Smooth muscle cell (in vitro differentiated cells): ENCODE measurements around the gene FRS2. TPM values are rescaled to one million over a fixed set of nuclear protein-coding genes. Genes with fewer than 3 reads are reported as not detected.

Experiments
- DNase-seq: peaks from one replicate; lab custom pipeline; 2025; ENCODE audit not compliant: unreplicated experiment; lab: John Stamatoyannopoulos, UW
- H2AFZ ChIP-seq: fragments of 200-600 bp; sonication (generic); 2 replicates; pipeline ENCODE4 v1.6.0; 2016; ENCODE audit warnings: antibody characterized with exemption, low read depth, mild to moderate bottlenecking
- H3F3A ChIP-seq: fragments of 200-600 bp; sonication (generic); 2 replicates; pipeline ENCODE4 v1.6.0; 2017; ENCODE audit warnings: antibody characterized with exemption, low read depth
- H3K27ac ChIP-seq: fragments of 200-600 bp; sonication (generic); 2 replicates; pipeline ENCODE4 v1.5.1; 2016; ENCODE audit warnings: low read depth, mild to moderate bottlenecking
- H3K27me3 ChIP-seq: fragments of 200-600 bp; sonication (generic); 2 replicates; pipeline ENCODE4 v1.6.1; 2016; ENCODE audit warnings: low read depth, mild to moderate bottlenecking
- H3K36me3 ChIP-seq: fragments of 200-600 bp; sonication (generic); 2 replicates; pipeline ENCODE4 v1.5.1; 2016; ENCODE audit warnings: low read depth
- H3K4me1 ChIP-seq: fragments of 200-600 bp; sonication (generic); 2 replicates; pipeline ENCODE4 v1.5.1; 2016; ENCODE audit warnings: low read depth
- H3K4me2 ChIP-seq: fragments of 200-600 bp; sonication (generic); 2 replicates; pipeline ENCODE4 v1.6.0; 2016; ENCODE audit warnings: mild to moderate bottlenecking
- H3K4me3 ChIP-seq: fragments of 200-600 bp; sonication (generic); 2 replicates; pipeline ENCODE4 v1.5.1; 2016; ENCODE audit warnings: mild to moderate bottlenecking
- H3K79me2 ChIP-seq: fragments of 200-600 bp; sonication (generic); 2 replicates; pipeline ENCODE4 v1.6.0; 2016; ENCODE audit warnings: low read depth, mild to moderate bottlenecking
- H3K9ac ChIP-seq: fragments of 200-600 bp; sonication (generic); 2 replicates; pipeline ENCODE4 v1.6.0; 2016; ENCODE audit warnings: low read depth
- H3K9me3 ChIP-seq: fragments of 200-600 bp; sonication (generic); replicated peaks from 2 replicates; pipeline ENCODE4 v1.5.1; 2016; ENCODE audit warnings: low read depth
- H4K20me1 ChIP-seq: fragments of 200-600 bp; sonication (generic); 2 replicates; pipeline ENCODE4 v1.6.0; 2016; ENCODE audit warnings: low read depth
- CTCF ChIP-seq: fragments of 200-600 bp; sonication (generic); IDR thresholded peaks from 2 replicates; pipeline ENCODE4 v1.5.1; 2017; ENCODE audit warnings: borderline replicate concordance, mild to moderate bottlenecking, antibody characterized with exemption; ENCODE audit not compliant: insufficient read depth, poor library complexity, severe bottlenecking
- WGBS: methylation state at CpG from one replicate; pipeline ENCODE4 v1.1.7; 2016; ENCODE audit warnings: low lambda C conversion rate; 5-methylcytosine and 5-hydroxymethylcytosine counted together
- polyA plus RNA-seq: library from polyadenylated mRNA; unstranded; fragments of >200 nt; fragmentation: Nextera tagmentation; extraction: Ambion mirVana; gene quantifications from 2 replicates; pipeline ENCODE4 v1.2.1, GENCODE V29; 2016
- total RNA-seq: library from RNA; depleted of rRNA; stranded (reverse); fragments of >200 nt; gene quantifications from 2 replicates; pipeline ENCODE4 v1.2.3, GENCODE V29; 2014

FRS2 gene
- total and polyA plus RNA-seq, 2 experiments from 2014 or later, result 23.8 to 90.2 TPM

GRCh38 chr12:69545081-69545480, 74.9 kb downstream of the FRS2 start:
- H4K20me1 ChIP-seq, result no peaks in the 10 kb centered on the region
- no peak overlapping the region for H3K9ac ChIP-seq
- no peak overlapping the region for H2AFZ ChIP-seq
- no peaks in the 10 kb centered on the region for H3K27me3 ChIP-seq
- WGBS, result 100% methylated on average over 1 of the region's 1 CpG
- TF ChIP-seq CTCF, result no peak
- H3K36me3 ChIP-seq, result peaks cover 9% of the 10 kb centered on the region
- no peak overlapping the region for H3K27ac ChIP-seq
- peaks cover 5% of the 10 kb centered on the region for H3K9me3 ChIP-seq
- H3K4me2 ChIP-seq, result no peak overlapping the region
- H3F3A ChIP-seq, result peaks cover 8% of the 10 kb centered on the region
- no peak overlapping the region for H3K4me3 ChIP-seq
- peaks cover 63% of the 10 kb centered on the region for H3K79me2 ChIP-seq
- DNase-seq, result no peak
- H3K4me1 ChIP-seq, result peaks cover 5% of the 10 kb centered on the region

- H3K79me2 ChIP-seq, result peaks cover 65% of the 10 kb centered on the region
- no peak overlapping the region for H3K27ac ChIP-seq
- H4K20me1 ChIP-seq, result no peaks in the 10 kb centered on the region
- H3F3A ChIP-seq, result peaks cover 8% of the 10 kb centered on the region
- peaks cover 9% of the 10 kb centered on the region for H3K36me3 ChIP-seq
- H2AFZ ChIP-seq, result no peak overlapping the region
- DNase-seq, result no peak
- H3K9me3 ChIP-seq, result peaks cover 5% of the 10 kb centered on the region
- no peak for TF ChIP-seq CTCF
- no peak overlapping the region for H3K4me2 ChIP-seq
- no peaks in the 10 kb centered on the region for H3K27me3 ChIP-seq
- no peak overlapping the region for H3K9ac ChIP-seq
- no peaks in the 10 kb centered on the region for H3K4me1 ChIP-seq
- WGBS, result 90% methylated on average over 7 of the region's 7 CpGs
- H3K4me3 ChIP-seq, result no peak overlapping the region
Measured at GRCh38 chr12:69546693-69547438, 76.7 kb downstream of the FRS2 start.

- H3K27ac ChIP-seq, result no peak overlapping the region
- H3K9ac ChIP-seq, result no peak overlapping the region
- peaks cover 1% of the 10 kb centered on the region for H3K9me3 ChIP-seq
- no peak for DNase-seq
- H3K36me3 ChIP-seq, result peaks cover 5% of the 10 kb centered on the region
- no peak overlapping the region for H3K4me3 ChIP-seq
- H3K79me2 ChIP-seq, result peaks cover 63% of the 10 kb centered on the region
- no peak overlapping the region for H2AFZ ChIP-seq
- peaks cover 10% of the 10 kb centered on the region for H3F3A ChIP-seq
- no peaks in the 10 kb centered on the region for H4K20me1 ChIP-seq
- no peak for TF ChIP-seq CTCF
- H3K4me1 ChIP-seq, result no peaks in the 10 kb centered on the region
- no peaks in the 10 kb centered on the region for H3K27me3 ChIP-seq
- no peak overlapping the region for H3K4me2 ChIP-seq
Measured at GRCh38 chr12:69548687-69549086, 78.5 kb downstream of the FRS2 start.
